Upper lobe of left lung (tissue), 6 donors: ENCODE results near the gene BCAS3. TPM values are rescaled to one million over a fixed set of nuclear protein-coding genes. Genes with fewer than 3 reads are reported as not detected.

Source experiments
- ATAC-seq, 2 donors: fragments of 200-7000 bp; cut with Tn5 transposase; one replicate each; pipeline ENCODE4 v1.9.1; 2022; ENCODE audit warnings: mild to moderate bottlenecking in 2 of 2, moderate library complexity in 2 of 2; ENCODE audit not compliant: low FRiP score in 2 of 2
- DNase-seq, 2 donors: peaks; one replicate each; pipeline ENCODE4 v3.0.0-alpha.2; 2019 to 2020
- H3K27ac ChIP-seq, 4 donors: fragments of 200-600 bp; sonication (generic); one replicate each; pipeline ENCODE4 v1.5.1; 2016 to 2019
- H3K27me3 ChIP-seq, 4 donors: fragments of 200-600 bp; sonication (generic); one replicate each; pipeline ENCODE4 v1.5.1; 2017 to 2019
- H3K36me3 ChIP-seq, 4 donors: fragments of 200-600 bp; sonication (generic); one replicate each; pipeline ENCODE4 v1.5.1; 2016 to 2019
- H3K4me1 ChIP-seq, 4 donors: fragments of 200-600 bp; sonication (generic); one replicate each; pipeline ENCODE4 v1.5.1; 2018 to 2019
- H3K4me3 ChIP-seq, 4 donors: fragments of 200-600 bp; sonication (generic); one replicate each; pipeline ENCODE4 v1.5.1; 2017 to 2019; ENCODE audit warnings: mild to moderate bottlenecking in 2 of 4, moderate library complexity in 1 of 4
- H3K9me3 ChIP-seq, 4 donors: fragments of 200-600 bp; sonication (generic); one replicate each; pipeline ENCODE4 v1.5.1; 2018 to 2019
- CTCF ChIP-seq, 6 experiments: fragments of 450-650 bp in 4 of 6; fragments of 200-600 bp in 2 of 6; sonication (generic) in 2 of 6; IDR thresholded peaks; one replicate each; pipeline ENCODE4 v1.5.1; 2016 to 2019; ENCODE audit warnings: antibody characterized with exemption in 6 of 6
- EP300 ChIP-seq, 4 donors: sonication (generic); formaldehyde crosslinking; IDR thresholded peaks; one replicate each; pipeline ENCODE4 v1.5.1; 2017; ENCODE audit warnings: antibody characterized with exemption in 4 of 4, control low read depth in 2 of 4
- POLR2A ChIP-seq, 4 donors: fragments of 450-650 bp; IDR thresholded peaks; one replicate each; pipeline ENCODE4 v1.5.1; 2016 to 2017; ENCODE audit warnings: antibody characterized with exemption in 4 of 4, mild to moderate bottlenecking in 2 of 4
- POLR2AphosphoS5 ChIP-seq, 2 donors: sonication (generic); formaldehyde crosslinking; IDR thresholded peaks; one replicate each; pipeline ENCODE4 v1.5.1; 2017; ENCODE audit warnings: antibody characterized with exemption in 2 of 2
- WGBS, 2 donors: methylation state at CpG; one replicate each; pipeline ENCODE4 v1.1.5; 2017 to 2018; 5-methylcytosine and 5-hydroxymethylcytosine counted together
- total RNA-seq, 6 donors: library from RNA; depleted of rRNA in 4 of 6; stranded (reverse); fragments of >200 nt in 4 of 6; gene quantifications; one replicate each; pipeline versions ENCODE4 v1.1.0 to v1.2.1, GENCODE V29; 2016 to 2021
- donor health status: DM: no; HTN: no; CAD: no; lungs with moderate emphysema.
- donor health status: DM: no; HTN: yes; CAD: no; lungs with severe emphysema.

The BCAS3 gene
- total RNA-seq, 6 donors from 2014 or later: 20.1 to 111 (median 37.0) TPM

- H3K36me3 ChIP-seq: no peaks in the 10 kb centered on the region
- no peaks in the 10 kb centered on the region for H3K9me3 ChIP-seq
- WGBS, 2 donors: 54 to 67% methylated on average over 7 of the region's 7 CpGs
- no peaks in the 10 kb centered on the region for H3K27me3 ChIP-seq
- no peak for ATAC-seq
- peaks cover 0 to 19% (median 9%) of the 10 kb centered on the region in 4 donors for H3K4me1 ChIP-seq
- no peak overlapping the region for H3K4me3 ChIP-seq
- no peak for DNase-seq
- peak overlapping the region; percentile 29 to 83 (median 60) for H3K27ac ChIP-seq
- no peak for TF ChIP-seq CTCF (IDR thresholded peaks at IDR 0.05)
- TF ChIP-seq POLR2A (IDR thresholded peaks at IDR 0.05): no peak
- TF ChIP-seq EP300 (IDR thresholded peaks at IDR 0.05): no peak
- TF ChIP-seq POLR2AphosphoS5 (IDR thresholded peaks at IDR 0.05): peak in 1 of 2 donors; percentile 55
These were observed 451.9 kb downstream of the BCAS3 start for GRCh38 chr17:61129267-61130254.

GRCh38 chr17:61130330-61130729 lies 452.7 kb downstream of the BCAS3 start:
- TF ChIP-seq EP300 (IDR thresholded peaks at IDR 0.05) (no peak), POLR2AphosphoS5 (IDR thresholded peaks at IDR 0.05) (no peak), POLR2A (IDR thresholded peaks at IDR 0.05) (no peak), CTCF (IDR thresholded peaks at IDR 0.05) (no peak)
- 45 to 78% methylated on average over 4 of the region's 4 CpGs for WGBS, 2 donors
- Histone ChIP-seq H3K9me3 (no peaks in the 10 kb centered on the region), H3K27me3 (no peaks in the 10 kb centered on the region), H3K27ac (peak overlapping the region; percentile 29 to 83 (median 54)), H3K36me3 (no peaks in the 10 kb centered on the region), H3K4me3 (no peak overlapping the region), H3K4me1 (peaks cover 0 to 19% (median 9%) of the 10 kb centered on the region in 4 donors)
- no peak for ATAC-seq
- no peak for DNase-seq

- ATAC-seq (no peak), DNase-seq (no peak)
- TF ChIP-seq CTCF (IDR thresholded peaks at IDR 0.05) (no peak), POLR2AphosphoS5 (IDR thresholded peaks at IDR 0.05) (no peak), EP300 (IDR thresholded peaks at IDR 0.05) (no peak), POLR2A (IDR thresholded peaks at IDR 0.05) (no peak)
- Histone ChIP-seq H3K27ac (peak overlapping the region in 3 of 4 donors; percentile 0 to 83 (median 35)), H3K9me3 (no peaks in the 10 kb centered on the region), H3K4me3 (no peak overlapping the region), H3K36me3 (no peaks in the 10 kb centered on the region), H3K27me3 (no peaks in the 10 kb centered on the region), H3K4me1 (peaks cover 0 to 19% (median 9%) of the 10 kb centered on the region in 4 donors)
- 82% methylated on average over 2 of the region's 2 CpGs for WGBS, 2 donors
These were observed 453.9 kb downstream of the BCAS3 start for GRCh38 chr17:61131585-61131984.

- DNase-seq (no peak), ATAC-seq (no peak)
- H3K9me3 ChIP-seq: no peaks in the 10 kb centered on the region
- 83 to 97% methylated on average over 4 of the region's 4 CpGs for WGBS, 2 donors
- H3K36me3 ChIP-seq: no peaks in the 10 kb centered on the region
- H3K27me3 ChIP-seq: no peaks in the 10 kb centered on the region
- TF ChIP-seq CTCF (IDR thresholded peaks at IDR 0.05) (no peak), POLR2AphosphoS5 (IDR thresholded peaks at IDR 0.05) (no peak), POLR2A (IDR thresholded peaks at IDR 0.05) (no peak), EP300 (IDR thresholded peaks at IDR 0.05) (no peak)
- H3K27ac ChIP-seq: peak overlapping the region; percentile 35 to 83 (median 43)
- H3K4me3 ChIP-seq: no peak overlapping the region
- peaks cover 0 to 19% (median 7%) of the 10 kb centered on the region in 4 donors for H3K4me1 ChIP-seq
These were observed 454.9 kb downstream of the BCAS3 start for GRCh38 chr17:61132524-61132923.
